Stomach (tissue), 9 donors: Measurements from ENCODE around the gene C19orf53. TPM values are rescaled to one million over a fixed set of nuclear protein-coding genes. Genes with fewer than 3 reads are reported as not detected.

Experiments used
- DNase-seq, 2 donors: peaks; one replicate each; pipeline versions ENCODE4 v3.0.0 to v3.0.0-alpha.2; 2013 to 2019
- H3K27ac ChIP-seq, 5 donors: fragments of 200-600 bp in 4 of 5; sonication (generic) in 4 of 5; one replicate each; pipeline ENCODE4 v1.5.1; 2013 to 2019; ENCODE audit warnings: mild to moderate bottlenecking in 1 of 5, moderate library complexity in 1 of 5
- H3K27me3 ChIP-seq, 3 donors: fragments of 200-600 bp; sonication (generic); one replicate each; pipeline ENCODE4 v1.5.1; 2017 to 2019; ENCODE audit warnings: mixed run types in 1 of 3
- H3K36me3 ChIP-seq, 4 donors: fragments of 200-600 bp; sonication (generic); 1 replicate in 3 of 4; 2 replicates in 1 of 4; pipeline ENCODE4 v1.5.1; 2016 to 2019
- H3K4me1 ChIP-seq, 4 donors: fragments of 200-600 bp; sonication (generic); one replicate each; pipeline ENCODE4 v1.5.1; 2016 to 2019
- H3K4me3 ChIP-seq, 4 donors: fragments of 200-600 bp; sonication (generic) in 3 of 4; one replicate each; pipeline ENCODE4 v1.5.1; 2016 to 2019; ENCODE audit warnings: mild to moderate bottlenecking in 1 of 4
- H3K9me3 ChIP-seq, 4 donors: fragments of 200-600 bp; sonication (generic); one replicate each; pipeline ENCODE4 v1.5.1; 2016 to 2019
- EP300 ChIP-seq: sonication (generic); formaldehyde crosslinking; IDR thresholded peaks from one replicate; pipeline ENCODE4 v1.6.1; 2017; ENCODE audit warnings: antibody characterized with exemption
- POLR2A ChIP-seq, 4 donors: fragments of 450-650 bp; IDR thresholded peaks; one replicate each; pipeline ENCODE4 v1.6.1; 2016; ENCODE audit warnings: antibody characterized with exemption in 4 of 4, control low read depth in 2 of 4, mild to moderate bottlenecking in 1 of 4, moderate library complexity in 1 of 4
- POLR2AphosphoS5 ChIP-seq, 3 donors: sonication (generic); formaldehyde crosslinking; IDR thresholded peaks; one replicate each; pipeline ENCODE4 v1.6.1; 2016; ENCODE audit warnings: antibody characterized with exemption in 3 of 3
- WGBS, 5 donors: extraction: QIAGEN DNeasy Blood & Tissue Kit in 3 of 5; methylation state at CpG; one replicate each; pipeline versions ENCODE4 v1.1.5 to v1.1.7; 2013 to 2018; 5-methylcytosine and 5-hydroxymethylcytosine counted together
- intact Hi-C: fragments of 100-400 bp; cut with DNase I; formaldehyde crosslinking; loops from one replicate; pipeline ENCODE4 v1.15.1; 2023; ENCODE audit warnings: low total_unique reads
- polyA plus RNA-seq, 3 donors: library from polyadenylated mRNA; stranded (reverse); fragments of 200-250 nt; gene quantifications; one replicate each; pipeline ENCODE4 v1.2.3, GENCODE V29; 2013
- total RNA-seq, 5 donors: library from RNA; depleted of rRNA; stranded (reverse); fragments of >200 nt; gene quantifications; one replicate each; pipeline versions ENCODE4 v1.1.0 to v1.2.3, GENCODE V29; 2014 to 2016
- TF ChIP-seq, protein P1 (sequence below), 7 experiments: fragments of 450-650 bp in 4 of 7; fragments of 200-600 bp in 3 of 7; sonication (generic) in 3 of 7; IDR thresholded peaks; one replicate each; pipeline ENCODE4 v1.5.1; 2016 to 2019; ENCODE audit warnings: antibody characterized with exemption in 7 of 7, control low read depth in 2 of 7, mild to moderate bottlenecking in 1 of 7
- donor health status: healthy with polysubstance abuse.
- donor health status: Bipolar disorder and iron deficiency.
- donor health status: healthy.

The C19orf53 gene
- total and polyA plus RNA-seq, 8 donors: 14.7 to 271 (median 191) TPM

DNA sequence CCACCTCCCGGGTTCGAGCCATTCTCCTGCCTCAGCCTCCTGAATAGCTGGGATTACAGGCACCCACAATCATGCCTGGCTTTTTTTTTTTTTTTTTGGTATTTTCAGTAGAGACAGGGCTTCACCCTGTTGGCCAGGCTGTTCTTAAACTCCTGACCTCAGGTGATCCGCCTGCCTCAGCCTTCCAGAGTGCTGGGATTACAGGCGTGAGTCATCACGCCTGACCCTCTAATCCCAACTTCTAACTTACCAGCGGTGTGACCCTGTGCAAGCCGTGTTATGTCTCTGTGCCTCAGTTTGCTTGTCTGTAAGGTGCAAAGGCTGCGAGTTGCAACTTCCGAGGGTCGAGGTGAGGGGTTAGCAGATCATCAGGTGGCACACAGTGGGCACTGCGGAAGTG, 38.3 kb downstream of the C19orf53 start:
- intact Hi-C loops: no loop called here
- Histone ChIP-seq H3K27ac (no peak overlapping the region), H3K4me1 (peaks cover 4 to 8% (median 7%) of the 10 kb centered on the region in 4 donors), H3K27me3 (no peaks in the 10 kb centered on the region), H3K4me3 (no peak overlapping the region), H3K9me3 (no peaks in the 10 kb centered on the region), H3K36me3 (peaks cover 12 to 82% (median 62%) of the 10 kb centered on the region in 4 donors)
- TF ChIP-seq POLR2A (IDR thresholded peaks at IDR 0.05): no peak
- TF ChIP-seq EP300: no peak
- TF ChIP-seq, protein P1, sequence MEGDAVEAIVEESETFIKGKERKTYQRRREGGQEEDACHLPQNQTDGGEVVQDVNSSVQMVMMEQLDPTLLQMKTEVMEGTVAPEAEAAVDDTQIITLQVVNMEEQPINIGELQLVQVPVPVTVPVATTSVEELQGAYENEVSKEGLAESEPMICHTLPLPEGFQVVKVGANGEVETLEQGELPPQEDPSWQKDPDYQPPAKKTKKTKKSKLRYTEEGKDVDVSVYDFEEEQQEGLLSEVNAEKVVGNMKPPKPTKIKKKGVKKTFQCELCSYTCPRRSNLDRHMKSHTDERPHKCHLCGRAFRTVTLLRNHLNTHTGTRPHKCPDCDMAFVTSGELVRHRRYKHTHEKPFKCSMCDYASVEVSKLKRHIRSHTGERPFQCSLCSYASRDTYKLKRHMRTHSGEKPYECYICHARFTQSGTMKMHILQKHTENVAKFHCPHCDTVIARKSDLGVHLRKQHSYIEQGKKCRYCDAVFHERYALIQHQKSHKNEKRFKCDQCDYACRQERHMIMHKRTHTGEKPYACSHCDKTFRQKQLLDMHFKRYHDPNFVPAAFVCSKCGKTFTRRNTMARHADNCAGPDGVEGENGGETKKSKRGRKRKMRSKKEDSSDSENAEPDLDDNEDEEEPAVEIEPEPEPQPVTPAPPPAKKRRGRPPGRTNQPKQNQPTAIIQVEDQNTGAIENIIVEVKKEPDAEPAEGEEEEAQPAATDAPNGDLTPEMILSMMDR (IDR thresholded peaks at IDR 0.05): no peak
- no peak for DNase-seq
- WGBS, 5 donors: 91 to 95% (median 93%) methylated on average over 11 of the region's 11 CpGs

DNA sequence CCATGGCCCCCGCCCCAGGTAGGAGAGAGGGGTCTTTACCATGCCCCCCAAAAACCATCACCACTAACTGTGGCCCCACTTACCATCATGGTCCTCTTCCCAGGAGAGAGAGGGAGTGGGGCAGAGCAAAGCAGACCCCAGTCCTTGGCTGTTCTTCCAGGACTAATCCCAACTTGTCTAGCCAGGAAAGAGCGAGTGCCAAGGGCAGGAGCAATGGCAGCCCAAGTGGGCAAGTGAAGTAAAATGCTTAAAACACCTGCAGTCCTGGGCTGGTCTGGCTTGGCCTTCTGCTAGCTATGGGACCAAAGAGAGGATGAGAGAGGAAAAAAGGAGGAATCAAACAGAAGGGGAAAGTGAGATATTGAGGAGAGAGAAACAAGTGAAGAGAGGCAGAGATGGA, 38.9 kb downstream of the C19orf53 start:
- Histone ChIP-seq H3K4me1 (peaks cover 7 to 14% (median 12%) of the 10 kb centered on the region in 4 donors), H3K9me3 (no peaks in the 10 kb centered on the region), H3K36me3 (peaks cover 12 to 79% (median 56%) of the 10 kb centered on the region in 4 donors), H3K27me3 (no peaks in the 10 kb centered on the region), H3K4me3 (no peak overlapping the region), H3K27ac (no peak overlapping the region)
- WGBS, 5 donors: 90 to 100% (median 98%) methylated on average over 2 of the region's 2 CpGs
- TF ChIP-seq EP300 (no peak), POLR2A (IDR thresholded peaks at IDR 0.05) (no peak), POLR2AphosphoS5 (IDR thresholded peaks at IDR 0.05) (no peak)
- TF ChIP-seq, protein P1 (IDR thresholded peaks at IDR 0.05): no peak
- intact Hi-C loops: no loop called here
- DNase-seq: no peak

DNA sequence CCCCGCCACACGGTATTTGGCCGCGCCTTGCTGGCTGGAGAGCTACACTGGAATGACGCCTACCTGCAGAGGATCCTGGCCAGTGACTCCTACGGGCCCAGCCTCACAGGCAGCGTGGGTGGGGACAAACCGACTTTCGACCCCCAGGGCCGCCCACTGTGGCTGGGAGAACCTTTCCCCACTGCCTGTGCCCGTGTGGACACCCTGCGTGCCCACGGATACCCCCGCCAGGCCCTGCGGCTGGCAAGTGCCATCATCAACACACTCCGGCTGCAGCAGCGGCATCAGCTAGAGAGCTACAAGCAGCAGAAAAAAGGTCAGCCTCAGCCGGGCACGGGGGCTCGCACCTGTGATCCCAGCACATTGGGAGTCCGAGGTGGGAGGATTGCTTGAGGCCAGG, 40.3 kb downstream of the C19orf53 start:
- intact Hi-C loops: no loop called here
- H3K9me3 ChIP-seq: no peaks in the 10 kb centered on the region
- peaks cover 12 to 70% (median 44%) of the 10 kb centered on the region in 4 donors for H3K36me3 ChIP-seq
- no peak overlapping the region for H3K27ac ChIP-seq
- TF ChIP-seq EP300 (no peak), POLR2AphosphoS5 (IDR thresholded peaks at IDR 0.05) (no peak), POLR2A (IDR thresholded peaks at IDR 0.05) (no peak)
- TF ChIP-seq, protein P1 (IDR thresholded peaks at IDR 0.05): no peak
- H3K4me3 ChIP-seq: no peak overlapping the region
- no peak for DNase-seq
- H3K4me1 ChIP-seq: peaks cover 7 to 16% (median 13%) of the 10 kb centered on the region in 4 donors
- 87 to 90% (median 89%) methylated on average over 18 to 21 of the region's 21 CpGs for WGBS, 5 donors
- H3K27me3 ChIP-seq: no peaks in the 10 kb centered on the region

DNA sequence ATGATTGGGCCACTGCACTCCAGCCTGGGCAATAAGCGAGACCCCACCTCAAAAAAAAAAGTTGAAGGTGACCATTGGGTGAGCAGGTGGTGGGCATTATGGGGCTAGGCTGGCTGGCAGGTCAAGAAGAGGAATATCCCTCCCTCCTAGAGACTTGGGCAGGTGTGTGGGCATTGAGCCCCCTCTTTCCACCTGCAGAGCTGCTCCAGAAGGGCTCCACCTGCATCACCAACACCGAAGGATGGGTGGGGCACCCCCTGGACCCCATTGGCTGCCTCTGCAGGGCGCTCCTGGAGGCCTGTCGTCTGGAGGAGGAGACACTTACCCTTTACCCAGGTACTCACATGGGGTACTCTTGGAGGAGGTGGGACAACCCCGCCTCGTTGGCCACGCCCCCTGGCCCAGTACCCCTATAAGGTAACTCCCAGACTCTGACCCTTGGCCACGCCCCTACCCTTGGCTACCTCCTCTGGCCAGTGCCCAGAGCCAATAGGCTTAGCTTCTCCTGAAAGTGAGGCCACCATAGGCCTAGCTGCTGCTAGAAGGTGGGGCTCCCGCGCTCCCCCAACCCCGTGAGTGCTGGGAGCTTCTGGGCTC, 42.9 kb downstream of the C19orf53 start:
- TF ChIP-seq EP300 (no peak), POLR2A (IDR thresholded peaks at IDR 0.05) (no peak), POLR2AphosphoS5 (IDR thresholded peaks at IDR 0.05) (no peak)
- TF ChIP-seq, protein P1 (IDR thresholded peaks at IDR 0.05): no peak
- Histone ChIP-seq H3K27me3 (no peaks in the 10 kb centered on the region), H3K9me3 (no peaks in the 10 kb centered on the region), H3K4me1 (peaks cover 7 to 16% (median 13%) of the 10 kb centered on the region in 4 donors), H3K27ac (peak overlapping the region; percentile 54 to 78 (median 72)), H3K4me3 (peak overlapping the region; percentile 27 to 50 (median 38)), H3K36me3 (peaks cover 12 to 57% (median 34%) of the 10 kb centered on the region in 4 donors)
- peak; percentile 74 to 90 for DNase-seq
- WGBS, 5 donors: 36 to 70% (median 48%) methylated on average over 4 to 11 of the region's 11 CpGs
- intact Hi-C loops: no loop called here
